Measurements from ENCODE around the gene ODAD2. TPM values are rescaled to one million over a fixed set of nuclear protein-coding genes. Genes with fewer than 3 reads are reported as not detected.

Gene ODAD2
- total and polyA plus RNA-seq, 2 donors (not counting 3 experiments of a cell fraction or from before 2014, with no cell fraction given) = 1.1 to 4.4 TPM

- Histone ChIP-seq H3K36me3 (ENCODE audit: control insufficient read depth in 2 of 2, extremely low read depth in 1 of 2, insufficient read depth in 2 of 2, low read length in 2 of 2) (no peaks in the 10 kb centered on the region), H3K4me2 (ENCODE audit: insufficient read depth, low read length) (no peak overlapping the region), H3K79me2 (ENCODE audit: control insufficient read depth, insufficient read depth, low read length) (no peaks in the 10 kb centered on the region), H3K9me3 (replicated peaks; ENCODE audit: control insufficient read depth, insufficient read depth, low read length) (no peaks in the 10 kb centered on the region), H3K4me1 (ENCODE audit: control insufficient read depth, extremely low read depth, insufficient read depth, low read length) (no peaks in the 10 kb centered on the region), H3K4me3 (replicated peaks in 1 of 3; ENCODE audit: insufficient read depth in 1 of 3, low read depth in 1 of 3, low read length in 3 of 3) (no peak overlapping the region), H3K27ac (ENCODE audit: insufficient read depth, low read depth, low read length) (no peak overlapping the region), H2AFZ (ENCODE audit: low read depth, low read length) (no peak overlapping the region), H3K27me3 (ENCODE audit: control insufficient read depth in 2 of 2, insufficient read depth in 2 of 2, low read length in 2 of 2) (no peaks in the 10 kb centered on the region), H4K20me1 (replicated peaks; ENCODE audit: control insufficient read depth, extremely low read depth, insufficient read depth, low read length) (no peaks in the 10 kb centered on the region), H3K9me1 (replicated peaks; ENCODE audit: control insufficient read depth, extremely low read depth, insufficient read depth, low read length) (no peaks in the 10 kb centered on the region), H3K9ac (replicated peaks; ENCODE audit: extremely low read depth, insufficient read depth, low read length) (no peak overlapping the region)
- POLR2A ChIA-PET = no interaction called here
- intact Hi-C loops (cut with micrococcal nuclease) = no loop called here
- dilution Hi-C loops (cut with MboI; ENCODE audit: extremely low pct_ligation_motif_present, low sequenced_read_pairs) = no loop called here
- CTCF ChIA-PET = interaction anchor here (0.6 to 0.9 kb wide), 2 partner anchors 15 to 301 kb away, joined by 3 read pairs; no protein-coding TSS in a partner anchor
- DNase-seq (ENCODE audit: low read depth, low spot score) (no peak), FAIRE-seq (no peak)
- BruUV-seq (replicated peaks) = no TSS peak
- TF ChIP-seq CTCF (IDR thresholded peaks at IDR 0.05; ENCODE audit: extremely low read depth in 1 of 2, insufficient read depth in 1 of 2, low read depth in 1 of 2, low read length in 2 of 2) = no peak
- no peak for TF ChIP-seq JUN (IDR thresholded peaks at IDR 0.05; ENCODE audit: borderline replicate concordance, insufficient read depth, insufficient read length, low read depth)
- no peak for TF ChIP-seq MYC (IDR thresholded peaks at IDR 0.05; ENCODE audit: low read depth, low read length)
- TF ChIP-seq GATA2 (IDR thresholded peaks at IDR 0.05; ENCODE audit: insufficient read depth, insufficient read length, low read depth, low read length) = no peak
- TF ChIP-seq EZH2 (IDR thresholded peaks at IDR 0.05; ENCODE audit: borderline replicate concordance, low read depth, low read length, severe bottlenecking) = no peak
- no peak for TF ChIP-seq POLR2A (IDR thresholded peaks at IDR 0.05; ENCODE audit: low read depth, low read length)
- TF ChIP-seq FOS (IDR thresholded peaks at IDR 0.05; ENCODE audit: borderline replicate concordance, insufficient read depth, low read length) = no peak
- no peak for TF ChIP-seq MAX (IDR thresholded peaks at IDR 0.05; ENCODE audit: insufficient read depth, insufficient read length)
- TF ChIP-seq POLR2AphosphoS5 (IDR thresholded peaks at IDR 0.05; ENCODE audit: insufficient read depth, low read depth, low read length) = no peak
Measured at GRCh38 chr10:27878281-27878680, 120.6 kb downstream of the ODAD2 start.
